Measurements from ENCODE around the gene MTIF2. TPM values are rescaled to one million over a fixed set of nuclear protein-coding genes. Genes with fewer than 3 reads are reported as not detected.
A peak's percentile ranks its signal among the peaks of the same experiment; 100 is the strongest.
"Not testable (repeated sequence)": the region's sequence is repeated elsewhere in the genome, so short reads cannot be mapped to it uniquely, and the experiment has no call there.

Gene MTIF2
- total and polyA plus RNA-seq, 2 donors, result 18.8 to 26.9 TPM

- Histone ChIP-seq H3K4me1 (ENCODE audit: insufficient read depth) (peaks cover 5% of the 10 kb centered on the region), H3K4me3 (ENCODE audit: low read depth, low read length) (peak overlapping the region; percentile 96), H3K36me3 (ENCODE audit: insufficient read depth) (peaks cover 3% of the 10 kb centered on the region), H3K27ac (ENCODE audit: low read depth) (peak overlapping the region; percentile 82)
- WGBS, result 5% methylated on average over 33 of the region's 33 CpGs
- DNase-seq (ENCODE audit: extremely low spot score), result no peak
Measured at GRCh38 chr2:55232863-55233657, 36.0 kb downstream of the MTIF2 start.

GRCh38 chr2:55232084-55232862 lies 36.8 kb downstream of the MTIF2 start, which contains the start of the genes CLHC1 and RPS27A:
Gene CLHC1, minus strand, starts transcription at chr2:55232293. Its CDS starts 9,882 bp downstream, at chr2:55222411.
Gene RPS27A, plus strand, starts transcription at chr2:55232688. Its CDS starts 137 bp downstream, at chr2:55232825.
- H3K4me3 ChIP-seq (ENCODE audit: low read depth, low read length), result peak within 1 kb of the TSS; percentile 96
- DNase-seq (ENCODE audit: extremely low spot score), result peak; percentile 95
- peaks cover 7% of the 10 kb centered on the region for H3K4me1 ChIP-seq (ENCODE audit: insufficient read depth)
- under 1% methylated on average over 37 of the region's 37 CpGs for WGBS
- H3K27ac ChIP-seq (ENCODE audit: low read depth), result peak within 1 kb of the TSS; percentile 82
- H3K36me3 ChIP-seq (ENCODE audit: insufficient read depth), result peaks cover 3% of the 10 kb centered on the region

- DNase-seq (ENCODE audit: extremely low spot score), result no peak
- no peaks in the 10 kb centered on the region for H3K36me3 ChIP-seq (ENCODE audit: insufficient read depth)
- peaks cover 7% of the 10 kb centered on the region for H3K4me1 ChIP-seq (ENCODE audit: insufficient read depth)
- 7% methylated on average over 13 of the region's 13 CpGs for WGBS
- H3K4me3 ChIP-seq (ENCODE audit: low read depth, low read length), result peak overlapping the region; percentile 96
- peak overlapping the region; percentile 72 for H3K27ac ChIP-seq (ENCODE audit: low read depth)
Measured at GRCh38 chr2:55231546-55232083, 37.4 kb downstream of the MTIF2 start.

- no peak for DNase-seq (ENCODE audit: extremely low spot score)
- Histone ChIP-seq H3K4me3 (ENCODE audit: low read depth, low read length) (no peak overlapping the region), H3K27ac (ENCODE audit: low read depth) (no peak overlapping the region), H3K4me1 (ENCODE audit: insufficient read depth) (peaks cover 7% of the 10 kb centered on the region), H3K36me3 (ENCODE audit: insufficient read depth) (no peaks in the 10 kb centered on the region)
- 98% methylated on average over 3 of the region's 3 CpGs for WGBS
Measured at GRCh38 chr2:55230551-55230950, 38.5 kb downstream of the MTIF2 start.

GRCh38 chr2:55229221-55229620 lies 39.8 kb downstream of the MTIF2 start:
- DNase-seq (ENCODE audit: extremely low spot score), result no peak
- H3K4me1 ChIP-seq (ENCODE audit: insufficient read depth), result peaks cover 7% of the 10 kb centered on the region
- no peaks in the 10 kb centered on the region for H3K36me3 ChIP-seq (ENCODE audit: insufficient read depth)
- 91% methylated on average over 2 of the region's 2 CpGs for WGBS
- H3K4me3 ChIP-seq (ENCODE audit: low read depth, low read length), result no peak overlapping the region
- no peak overlapping the region for H3K27ac ChIP-seq (ENCODE audit: low read depth)

- H3K4me1 ChIP-seq (ENCODE audit: insufficient read depth), result peaks cover 3% of the 10 kb centered on the region
- H3K36me3 ChIP-seq (ENCODE audit: insufficient read depth), result no peaks in the 10 kb centered on the region
- H3K27ac ChIP-seq (ENCODE audit: low read depth), result no peak overlapping the region
- no peak overlapping the region for H3K4me3 ChIP-seq (ENCODE audit: low read depth, low read length)
- no peak for DNase-seq (ENCODE audit: extremely low spot score)
Measured at GRCh38 chr2:55228226-55228563, 40.8 kb downstream of the MTIF2 start.

- H3K4me1 ChIP-seq (ENCODE audit: insufficient read depth); H3K36me3 ChIP-seq (ENCODE audit: insufficient read depth); DNase-seq (ENCODE audit: extremely low spot score); H3K27ac ChIP-seq (ENCODE audit: low read depth); H3K4me3 ChIP-seq (ENCODE audit: low read depth, low read length): not testable (repeated sequence)
- WGBS, result 77% methylated on average over 7 of the region's 7 CpGs
Measured at GRCh38 chr2:55227437-55228225, 41.4 kb downstream of the MTIF2 start.

GRCh38 chr2:55225481-55226020 lies 43.5 kb downstream of the MTIF2 start:
- H3K4me3 ChIP-seq (ENCODE audit: low read depth, low read length), result no peak overlapping the region
- DNase-seq (ENCODE audit: extremely low spot score), result no peak
- no peaks in the 10 kb centered on the region for H3K36me3 ChIP-seq (ENCODE audit: insufficient read depth)
- H3K4me1 ChIP-seq (ENCODE audit: insufficient read depth), result peaks cover 3% of the 10 kb centered on the region
- 82% methylated on average over 19 of the region's 19 CpGs for WGBS
- H3K27ac ChIP-seq (ENCODE audit: low read depth), result no peak overlapping the region

- Histone ChIP-seq H3K27ac (ENCODE audit: low read depth) (no peak overlapping the region), H3K4me1 (ENCODE audit: insufficient read depth) (peaks cover 3% of the 10 kb centered on the region), H3K36me3 (ENCODE audit: insufficient read depth) (no peaks in the 10 kb centered on the region), H3K4me3 (ENCODE audit: low read depth, low read length) (no peak overlapping the region)
- no peak for DNase-seq (ENCODE audit: extremely low spot score)
- 84% methylated on average over 19 of the region's 19 CpGs for WGBS
Measured at GRCh38 chr2:55224761-55225261, 44.2 kb downstream of the MTIF2 start.

GRCh38 chr2:55223958-55224760 lies 44.9 kb downstream of the MTIF2 start:
- 88% methylated on average over 25 of the region's 25 CpGs for WGBS

GRCh38 chr2:55213822-55214221 lies 55.2 kb downstream of the MTIF2 start:
- DNase-seq (ENCODE audit: extremely low spot score), result no peak
- H3K36me3 ChIP-seq (ENCODE audit: insufficient read depth), result no peaks in the 10 kb centered on the region
- no peaks in the 10 kb centered on the region for H3K4me1 ChIP-seq (ENCODE audit: insufficient read depth)
- no peak overlapping the region for H3K4me3 ChIP-seq (ENCODE audit: low read depth, low read length)
- no peak overlapping the region for H3K27ac ChIP-seq (ENCODE audit: low read depth)

More at GRCh38 chr2:55223958-55224760, 44.9 kb downstream of the MTIF2 start:
- Histone ChIP-seq H3K4me3 (ENCODE audit: low read depth, low read length) (no peak overlapping the region), H3K27ac (ENCODE audit: low read depth) (no peak overlapping the region), H3K36me3 (ENCODE audit: insufficient read depth) (no peaks in the 10 kb centered on the region), H3K4me1 (ENCODE audit: insufficient read depth) (peaks cover 3% of the 10 kb centered on the region)
- no peak for DNase-seq (ENCODE audit: extremely low spot score)

- Histone ChIP-seq H3K4me3 (ENCODE audit: low read depth, low read length) (no peak overlapping the region), H3K4me1 (ENCODE audit: insufficient read depth) (no peaks in the 10 kb centered on the region), H3K27ac (ENCODE audit: low read depth) (no peak overlapping the region), H3K36me3 (ENCODE audit: insufficient read depth) (no peaks in the 10 kb centered on the region)
- 97% methylated on average over 2 of the region's 2 CpGs for WGBS
- DNase-seq (ENCODE audit: extremely low spot score), result no peak
Measured at GRCh38 chr2:55204950-55205349, 64.1 kb downstream of the MTIF2 start.
